ENCODE results near the gene APBB2.

Gene APBB2

GRCh38 chr4:41120297-41121217, 93.8 kb downstream of the APBB2 start:
- intact Hi-C loops (cut with DNase I), result no loop called here
- peak in 3 of 10 donors; percentile 11 to 91 (median 65) for DNase-seq

- intact Hi-C loops (cut with DNase I), result no loop called here
- DNase-seq, result no peak
These were observed 94.5 kb downstream of the APBB2 start for GRCh38 chr4:41119867-41120295.

GRCh38 chr4:41111791-41112190, 102.6 kb downstream of the APBB2 start:
- intact Hi-C loops (cut with DNase I), result no loop called here
- no peak for DNase-seq

GRCh38 chr4:41110050-41110449, 104.3 kb downstream of the APBB2 start:
- intact Hi-C loops (cut with DNase I), result no loop called here
- DNase-seq, result no peak

GRCh38 chr4:41108481-41108880, 105.9 kb downstream of the APBB2 start:
- intact Hi-C loops (cut with DNase I), result no loop called here

DNA sequence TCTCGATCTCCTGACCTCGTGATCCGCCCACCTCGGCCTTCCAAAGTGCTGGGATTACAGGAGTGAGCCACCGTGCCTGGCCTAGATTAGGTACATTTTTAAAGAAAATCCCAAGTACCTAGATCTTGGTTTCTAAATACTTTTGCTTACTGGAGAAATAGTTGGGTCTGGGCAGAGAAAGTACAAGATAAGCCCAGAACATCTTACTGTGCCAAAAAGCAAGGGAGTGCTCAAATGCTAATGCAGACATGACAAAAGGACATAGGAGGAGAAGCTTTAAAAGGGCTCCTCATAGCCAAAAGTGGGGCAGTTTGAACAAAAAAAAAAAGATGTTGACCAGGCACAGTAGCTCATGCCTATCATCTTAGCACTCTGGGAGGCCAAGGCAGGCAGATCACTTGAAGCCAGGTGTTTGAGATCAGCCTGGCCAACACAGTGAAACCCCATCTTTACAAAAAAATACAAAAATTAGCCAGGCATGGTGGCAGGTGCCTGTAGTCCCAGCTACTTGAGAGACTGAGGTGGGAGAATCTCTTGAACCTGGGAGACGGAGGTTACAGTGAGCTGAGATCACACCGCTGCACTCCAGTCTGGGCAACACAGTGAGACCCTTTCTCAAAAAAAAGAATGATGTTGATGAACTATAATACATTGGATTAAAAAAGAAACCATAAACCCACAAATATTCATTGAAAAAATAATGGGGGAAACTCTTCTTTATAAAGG, 107.5 kb downstream of the APBB2 start:
- no peak for DNase-seq
- intact Hi-C loops (cut with DNase I), result no loop called here

More at GRCh38 chr4:41108481-41108880, 105.9 kb downstream of the APBB2 start:
- DNase-seq, result no peak

- DNase-seq, result no peak
- intact Hi-C loops (cut with DNase I), result no loop called here
These were observed 108.3 kb downstream of the APBB2 start for GRCh38 chr4:41106081-41106480.

- no peak for DNase-seq
- intact Hi-C loops (cut with DNase I), result no loop called here
These were observed 110.2 kb downstream of the APBB2 start for GRCh38 chr4:41104155-41104554.

DNA sequence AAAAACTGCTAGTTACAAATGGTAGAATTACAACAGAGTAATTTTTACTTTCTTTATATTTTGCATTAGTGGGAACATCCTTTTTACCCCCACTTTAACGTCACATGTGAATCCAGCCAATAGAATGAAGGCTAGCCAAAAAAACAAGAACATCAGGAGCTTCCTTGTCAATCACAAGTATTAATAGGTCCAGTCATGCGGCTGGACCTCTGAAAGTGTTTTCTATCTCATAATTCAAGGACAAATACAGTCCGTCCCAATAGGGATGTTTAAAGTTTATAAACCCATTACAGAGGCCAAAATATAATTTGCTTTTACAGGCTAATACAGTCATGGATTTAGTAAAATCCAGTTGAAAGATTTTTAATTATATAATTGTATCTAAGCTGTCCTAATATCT, 110.7 kb downstream of the APBB2 start:
- no peak for DNase-seq
- intact Hi-C loops (cut with DNase I), result no loop called here

DNA sequence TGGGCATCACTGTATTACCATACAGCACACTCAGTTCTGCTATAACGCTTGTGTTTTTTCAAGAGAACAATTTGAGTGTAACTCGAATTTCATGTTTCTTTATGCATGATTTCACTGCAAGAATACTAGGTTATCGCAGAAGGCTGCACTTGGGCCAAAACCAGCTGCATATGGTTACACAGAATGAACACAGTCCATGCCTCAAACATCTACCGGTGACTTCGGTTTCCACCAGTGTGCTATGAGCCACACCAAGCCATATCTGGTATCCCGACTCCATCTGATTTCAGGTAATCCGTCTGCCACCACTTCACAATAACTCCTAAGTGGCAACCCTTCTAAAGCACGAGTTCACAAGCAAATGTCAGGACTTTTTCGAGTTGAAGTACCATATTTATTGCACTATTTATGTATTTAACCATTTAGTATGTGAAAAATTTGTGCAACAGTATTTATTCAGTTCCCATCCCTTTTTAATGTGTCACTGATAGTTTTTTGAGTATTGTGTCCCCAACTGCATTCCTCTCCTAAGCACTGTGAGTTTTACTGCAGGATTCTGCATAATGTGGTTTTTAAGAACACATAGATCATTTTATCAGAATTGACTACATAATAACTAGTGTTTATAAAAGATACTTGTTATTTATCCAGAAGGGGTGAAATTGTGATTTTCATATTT, 111.8 kb downstream of the APBB2 start:
- no peak for DNase-seq
- intact Hi-C loops (cut with DNase I), result no loop called here

- intact Hi-C loops (cut with DNase I), result no loop called here
- DNase-seq, result no peak
These were observed 116.0 kb downstream of the APBB2 start for GRCh38 chr4:41098093-41099048.

DNA sequence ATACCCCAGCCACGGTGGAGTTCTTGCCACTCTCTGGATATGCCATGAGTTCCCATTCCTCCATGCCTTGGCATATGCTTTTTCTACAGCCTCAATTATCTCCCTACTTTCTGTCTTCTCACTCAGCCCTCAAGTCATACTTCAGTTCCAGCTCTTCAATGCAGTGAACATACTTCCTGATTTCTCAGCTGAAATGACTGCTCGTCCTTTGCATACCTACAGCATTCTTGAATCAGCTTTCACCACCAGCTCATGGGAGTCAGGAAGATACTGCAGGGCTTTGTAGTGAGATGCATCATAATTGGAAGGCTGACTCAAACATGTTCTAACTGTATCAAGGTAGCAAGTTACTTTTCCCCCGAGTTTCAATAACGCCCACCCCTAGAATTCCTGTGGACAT, 118.4 kb downstream of the APBB2 start:
- DNase-seq, result no peak
- intact Hi-C loops (cut with DNase I), result no loop called here

DNA sequence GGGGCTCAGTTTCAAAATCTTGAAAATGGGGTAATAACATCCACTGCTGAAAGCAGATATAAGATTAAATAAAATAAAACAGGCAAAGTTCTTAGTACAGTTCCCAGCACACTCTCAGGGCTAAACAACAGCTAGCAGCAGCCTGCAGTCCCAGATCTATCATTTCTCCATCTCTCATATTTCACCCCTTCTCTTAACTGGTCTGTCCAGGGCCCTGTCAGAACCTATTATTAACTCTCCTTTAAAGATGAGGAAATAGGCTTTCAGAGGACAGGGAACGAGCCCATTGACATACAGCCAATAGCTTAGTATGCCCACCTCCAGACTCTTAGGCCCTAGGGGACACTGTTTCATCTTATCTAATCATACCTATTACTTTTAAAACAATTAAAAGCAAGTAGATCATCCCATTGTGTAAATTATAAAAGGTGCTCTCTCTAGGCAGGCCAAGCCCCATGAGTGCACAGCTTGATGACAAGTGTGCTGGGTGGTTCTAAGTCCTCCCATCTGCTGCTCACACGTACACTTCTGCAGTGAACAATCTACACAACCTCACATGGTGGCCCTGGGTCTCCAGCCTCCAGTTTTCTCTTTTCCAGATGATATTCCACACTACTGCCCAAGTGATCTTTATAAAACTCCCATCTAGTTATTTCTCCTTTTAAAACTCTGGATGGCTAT, 119.0 kb downstream of the APBB2 start:
- intact Hi-C loops (cut with DNase I), result no loop called here
- no peak for DNase-seq

DNA sequence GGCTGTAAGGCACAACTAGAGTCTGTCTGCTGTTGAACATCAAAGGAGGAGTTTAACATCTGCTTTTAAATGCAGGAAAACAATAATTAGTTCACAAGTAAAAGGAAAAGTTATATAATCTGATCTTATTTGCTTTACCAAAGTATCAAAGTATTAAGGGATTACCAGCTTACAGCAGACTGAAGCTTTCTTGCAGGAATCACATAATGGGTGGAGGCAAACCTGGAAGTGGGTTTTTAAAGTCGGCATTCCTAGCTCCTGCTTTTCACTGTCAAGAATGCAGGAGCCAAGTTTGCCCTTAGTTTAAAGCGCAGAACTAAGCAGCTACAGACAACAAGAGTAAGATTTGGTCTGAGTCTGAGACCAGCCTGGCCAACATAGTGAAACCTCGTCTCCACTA, 122.2 kb downstream of the APBB2 start:
- intact Hi-C loops (cut with DNase I), result no loop called here
- DNase-seq, result no peak

GRCh38 chr4:41081847-41082246, 132.5 kb downstream of the APBB2 start:
- DNase-seq, result no peak
- intact Hi-C loops (cut with DNase I), result no loop called here

GRCh38 chr4:41080976-41081375, 133.4 kb downstream of the APBB2 start:
- DNase-seq, result no peak
- intact Hi-C loops (cut with DNase I), result no loop called here

DNA sequence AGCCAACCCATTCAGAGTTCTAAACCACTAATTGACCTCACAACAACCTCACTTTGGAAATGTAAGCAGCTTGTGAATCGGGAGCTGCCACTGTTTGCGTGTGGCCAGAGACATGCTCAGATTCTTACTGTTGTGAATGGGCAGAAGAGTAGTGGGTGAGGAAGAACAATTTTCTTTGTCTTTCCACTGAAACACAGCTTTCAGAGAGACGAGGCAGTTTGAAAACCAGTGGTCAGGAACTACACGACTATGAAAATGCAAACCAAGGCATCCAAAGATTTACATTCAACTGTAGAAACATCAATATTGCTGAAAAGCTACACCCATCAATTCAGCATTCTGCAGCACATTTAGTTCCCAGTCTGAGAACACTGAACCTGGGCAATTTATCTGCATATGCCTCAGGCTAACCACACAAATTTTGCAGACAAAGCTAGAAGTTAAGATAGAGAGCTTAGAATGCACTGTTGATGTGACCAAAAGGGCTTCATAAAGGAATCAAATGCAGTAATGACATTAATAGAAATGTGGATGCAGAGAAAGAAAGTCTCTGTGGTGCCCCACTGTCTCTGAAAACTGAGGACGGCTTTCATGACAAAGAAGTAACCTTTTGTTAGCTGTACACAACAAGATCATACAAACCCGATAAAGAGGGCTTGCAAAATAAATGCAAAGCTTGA, 134.3 kb downstream of the APBB2 start:
- DNase-seq, result no peak
- intact Hi-C loops (cut with DNase I), result no loop called here

GRCh38 chr4:41077628-41078027, 136.7 kb downstream of the APBB2 start:
- DNase-seq, result no peak
- intact Hi-C loops (cut with DNase I), result no loop called here

DNA sequence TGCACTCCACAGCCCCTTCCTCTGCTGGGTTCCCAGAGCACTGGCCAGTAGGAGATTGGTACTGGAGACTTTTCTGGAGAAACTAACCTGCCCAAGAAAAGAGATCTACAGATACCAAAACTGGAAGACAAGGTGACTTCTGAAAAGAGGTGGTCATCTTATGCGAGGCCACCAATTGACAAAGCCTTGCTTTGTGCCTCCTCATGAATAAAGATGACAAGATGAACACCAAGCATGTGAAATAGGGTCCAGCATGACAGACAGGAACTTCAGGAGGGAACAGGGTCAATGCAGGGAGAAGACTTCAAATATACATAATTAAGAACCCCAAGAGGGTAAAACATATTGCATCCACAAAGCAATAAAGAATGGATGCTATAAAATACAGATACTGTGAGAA, 137.9 kb downstream of the APBB2 start:
- intact Hi-C loops (cut with DNase I), result no loop called here
- no peak for DNase-seq
